ENCODE results near the gene SSR2. TPM values are rescaled to one million over a fixed set of nuclear protein-coding genes. Genes with fewer than 3 reads are reported as not detected.

The SSR2 gene
- total and polyA plus RNA-seq, 9 donors, result 261 to 601 (median 306) TPM

DNA sequence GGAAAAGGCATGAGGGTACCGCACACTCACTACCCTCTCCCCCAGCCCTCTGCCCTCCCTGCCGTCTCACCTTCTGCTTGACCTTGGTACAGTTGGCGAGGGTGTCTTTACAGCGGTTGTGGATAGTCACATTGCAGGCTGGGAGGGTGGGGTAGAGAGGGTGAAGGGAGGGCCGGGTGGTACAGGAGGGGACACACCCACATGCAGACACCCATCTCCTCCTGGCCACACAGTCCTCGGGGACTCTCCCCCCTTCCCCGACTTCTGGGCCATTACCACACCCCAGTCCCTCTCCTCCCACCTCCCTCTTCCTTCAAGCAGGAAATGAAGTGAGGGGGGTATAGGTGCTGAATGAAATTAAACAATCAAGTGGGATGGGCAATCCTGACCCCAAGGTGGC lies 54.0 kb downstream of the SSR2 start:
- Histone ChIP-seq H3K9me3 (no peaks in the 10 kb centered on the region), H3K36me3 (no peaks in the 10 kb centered on the region), H3K27me3 (no peaks in the 10 kb centered on the region), H3K4me3 (no peak overlapping the region), H3K27ac (peak overlapping the region in 1 of 2 donors; percentile 51), H3K4me1 (ENCODE audit: insufficient read depth) (peaks cover 36% of the 10 kb centered on the region)
- intact Hi-C loops (cut with DNase I), result no loop called here
- TF ChIP-seq EP300 (IDR thresholded peaks at IDR 0.05) (no peak), POLR2A (IDR thresholded peaks at IDR 0.05) (no peak)
- TF ChIP-seq, protein P1, sequence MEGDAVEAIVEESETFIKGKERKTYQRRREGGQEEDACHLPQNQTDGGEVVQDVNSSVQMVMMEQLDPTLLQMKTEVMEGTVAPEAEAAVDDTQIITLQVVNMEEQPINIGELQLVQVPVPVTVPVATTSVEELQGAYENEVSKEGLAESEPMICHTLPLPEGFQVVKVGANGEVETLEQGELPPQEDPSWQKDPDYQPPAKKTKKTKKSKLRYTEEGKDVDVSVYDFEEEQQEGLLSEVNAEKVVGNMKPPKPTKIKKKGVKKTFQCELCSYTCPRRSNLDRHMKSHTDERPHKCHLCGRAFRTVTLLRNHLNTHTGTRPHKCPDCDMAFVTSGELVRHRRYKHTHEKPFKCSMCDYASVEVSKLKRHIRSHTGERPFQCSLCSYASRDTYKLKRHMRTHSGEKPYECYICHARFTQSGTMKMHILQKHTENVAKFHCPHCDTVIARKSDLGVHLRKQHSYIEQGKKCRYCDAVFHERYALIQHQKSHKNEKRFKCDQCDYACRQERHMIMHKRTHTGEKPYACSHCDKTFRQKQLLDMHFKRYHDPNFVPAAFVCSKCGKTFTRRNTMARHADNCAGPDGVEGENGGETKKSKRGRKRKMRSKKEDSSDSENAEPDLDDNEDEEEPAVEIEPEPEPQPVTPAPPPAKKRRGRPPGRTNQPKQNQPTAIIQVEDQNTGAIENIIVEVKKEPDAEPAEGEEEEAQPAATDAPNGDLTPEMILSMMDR (IDR thresholded peaks at IDR 0.05), result no peak
- WGBS, 3 donors, result 59 to 76% (median 64%) methylated on average over 7 of the region's 7 CpGs
- DNase-seq, result no peak

DNA sequence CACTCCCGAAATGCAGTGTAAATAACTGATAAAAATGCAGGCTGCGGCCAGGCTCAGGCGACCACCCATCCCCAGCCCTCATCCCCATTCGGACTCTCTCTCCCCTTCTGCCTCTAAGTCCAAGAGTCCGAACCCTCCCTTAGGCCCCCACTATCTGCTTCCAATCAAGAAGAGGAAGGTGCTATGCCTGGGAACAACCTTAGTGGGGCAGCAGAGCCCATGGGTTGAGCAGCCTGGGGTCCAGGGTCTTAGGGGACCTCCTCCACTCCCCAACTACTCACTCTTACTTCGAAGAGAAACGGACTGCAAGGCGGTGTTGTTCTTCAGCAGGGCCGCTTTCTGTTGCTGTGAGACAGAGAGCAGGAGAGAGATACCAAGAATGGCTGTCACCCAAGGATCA lies 54.6 kb downstream of the SSR2 start:
- Histone ChIP-seq H3K4me1 (ENCODE audit: insufficient read depth) (peaks cover 38% of the 10 kb centered on the region), H3K27me3 (no peaks in the 10 kb centered on the region), H3K36me3 (no peaks in the 10 kb centered on the region), H3K4me3 (no peak overlapping the region), H3K27ac (no peak overlapping the region), H3K9me3 (no peaks in the 10 kb centered on the region)
- TF ChIP-seq EP300 (IDR thresholded peaks at IDR 0.05) (no peak), POLR2A (IDR thresholded peaks at IDR 0.05) (no peak)
- TF ChIP-seq, protein P1 (IDR thresholded peaks at IDR 0.05), result no peak
- DNase-seq, result no peak
- 44 to 54% (median 53%) methylated on average over 9 of the region's 9 CpGs for WGBS, 3 donors
- intact Hi-C loops (cut with DNase I), result no loop called here

DNA sequence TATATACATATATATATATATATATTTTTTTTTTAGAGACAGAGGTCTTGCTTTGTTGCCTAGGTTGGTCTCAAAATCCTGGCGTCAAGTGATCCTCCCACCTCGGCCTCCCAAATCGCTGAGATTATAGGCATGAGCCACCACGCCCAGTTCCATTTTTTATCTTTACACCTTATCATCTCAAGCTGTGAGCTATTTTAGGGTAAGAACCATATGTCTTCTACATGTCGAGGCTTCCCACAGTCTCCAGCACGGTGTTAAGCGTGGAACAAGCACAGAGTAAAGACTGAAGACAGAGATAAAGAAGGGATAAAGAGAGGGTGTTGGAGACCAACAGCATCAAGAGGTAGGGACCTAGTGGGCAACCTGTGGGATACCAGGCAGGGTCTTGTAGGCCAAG lies 56.6 kb downstream of the SSR2 start:
- 78 to 88% (median 80%) methylated on average over 7 of the region's 7 CpGs for WGBS, 3 donors
- no peak overlapping the region for H3K4me3 ChIP-seq
- no peaks in the 10 kb centered on the region for H3K27me3 ChIP-seq
- peaks cover 22% of the 10 kb centered on the region for H3K4me1 ChIP-seq (ENCODE audit: insufficient read depth)
- no peak for TF ChIP-seq POLR2A (IDR thresholded peaks at IDR 0.05)
- TF ChIP-seq EP300 (IDR thresholded peaks at IDR 0.05), result no peak
- TF ChIP-seq, protein P1 (IDR thresholded peaks at IDR 0.05), result no peak
- H3K9me3 ChIP-seq, result no peaks in the 10 kb centered on the region
- no peak for DNase-seq
- H3K27ac ChIP-seq, result no peak overlapping the region
- intact Hi-C loops (cut with DNase I), result no loop called here
- no peaks in the 10 kb centered on the region for H3K36me3 ChIP-seq

DNA sequence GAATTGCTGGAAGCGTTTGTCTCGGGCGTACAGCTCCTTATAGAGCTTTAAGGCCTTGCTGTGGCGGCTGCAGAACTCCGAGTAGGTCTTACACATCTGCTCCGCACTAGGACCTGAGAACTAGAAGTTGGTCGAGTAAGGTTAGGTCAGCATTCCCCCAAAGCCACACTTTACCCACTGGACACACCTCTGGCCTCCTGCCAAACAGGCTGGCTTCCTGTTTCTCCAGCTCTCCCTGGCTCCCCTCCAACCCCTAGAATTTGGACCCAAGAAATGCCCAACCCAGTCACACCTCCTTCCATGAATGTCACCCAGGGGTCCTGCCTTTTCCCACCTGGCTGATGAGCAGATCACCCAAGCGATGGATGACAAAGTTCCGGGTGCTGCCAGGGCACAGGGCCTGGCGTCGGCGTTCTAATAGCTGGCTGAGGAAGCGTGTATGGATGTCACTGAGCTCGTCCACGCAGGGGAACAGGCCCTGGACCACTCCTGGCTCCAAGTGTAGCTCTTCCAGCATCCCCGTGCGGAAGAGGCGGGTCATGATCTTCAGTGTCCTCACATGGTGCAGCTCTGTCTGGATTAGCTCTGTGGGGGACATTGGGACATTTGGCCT lies 58.0 kb downstream of the SSR2 start:
- Histone ChIP-seq H3K4me3 (no peak overlapping the region), H3K9me3 (no peaks in the 10 kb centered on the region), H3K4me1 (ENCODE audit: insufficient read depth) (peaks cover 11% of the 10 kb centered on the region), H3K27ac (peak overlapping the region in 1 of 2 donors; percentile 44), H3K27me3 (no peaks in the 10 kb centered on the region), H3K36me3 (no peaks in the 10 kb centered on the region)
- no peak for TF ChIP-seq POLR2A (IDR thresholded peaks at IDR 0.05)
- intact Hi-C loops (cut with DNase I), result no loop called here
- DNase-seq, result peak in 2 of 5 donors; percentile 42 to 62
- WGBS, 3 donors, result 82 to 89% (median 86%) methylated on average over 18 of the region's 18 CpGs

DNA sequence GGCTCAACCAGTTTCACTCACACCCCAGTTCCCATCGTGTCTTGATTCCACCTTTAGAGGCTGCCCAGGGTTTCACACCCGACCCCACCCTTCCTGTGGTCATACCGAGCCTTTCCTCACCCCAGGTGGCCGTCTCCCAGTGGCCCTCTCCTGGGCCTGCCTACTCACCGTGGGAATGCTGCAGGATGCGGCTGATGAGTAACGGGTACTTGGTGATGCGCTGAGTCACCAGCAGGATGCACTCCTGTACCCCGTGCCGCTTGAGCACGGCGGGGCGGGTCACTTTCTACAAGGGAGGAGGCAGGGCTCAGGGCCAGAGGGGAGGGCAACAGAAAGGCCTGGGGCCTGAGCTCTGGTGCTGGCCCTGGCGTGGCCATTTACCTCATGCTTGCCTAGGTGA lies 58.8 kb downstream of the SSR2 start:
- no peaks in the 10 kb centered on the region for H3K36me3 ChIP-seq

More for the DNA sequence above, 58.8 kb downstream of the SSR2 start:
- intact Hi-C loops (cut with DNase I), result no loop called here
- Histone ChIP-seq H3K4me3 (no peak overlapping the region), H3K9me3 (no peaks in the 10 kb centered on the region), H3K27ac (peak overlapping the region in 1 of 2 donors; percentile 44), H3K4me1 (ENCODE audit: insufficient read depth) (peaks cover 4% of the 10 kb centered on the region), H3K27me3 (no peaks in the 10 kb centered on the region)
- 51 to 69% (median 62%) methylated on average over 14 of the region's 14 CpGs for WGBS, 3 donors
- TF ChIP-seq POLR2A (IDR thresholded peaks at IDR 0.05), result no peak
- TF ChIP-seq, protein P1 (IDR thresholded peaks at IDR 0.05), result no peak
- TF ChIP-seq EP300 (IDR thresholded peaks at IDR 0.05), result no peak
- DNase-seq, result peak in 1 of 5 donors; percentile 56

All from ovary (tissue), 9 donors.